PC-9 (cell line): Measurements from ENCODE around the gene ATRNL1. TPM values are rescaled to one million over a fixed set of nuclear protein-coding genes. Genes with fewer than 3 reads are reported as not detected.

Experiments
- BruUV-seq: library from RNA; stranded (reverse); fragments of 400-500 nt; replicated peaks from 2 replicates; lab custom pipeline; 2021; lab: Mats Ljungman, UMichigan
- CTCF ChIA-PET: fragments of 300-600 bp; sonication (Branson Sonifier 250); formaldehyde crosslinking; loops from one replicate; lab custom pipeline; 2022; ENCODE audit warnings: antibody characterized with exemption; lab: Charles Lee
- POLR2A ChIA-PET: fragments of 300-600 bp; sonication (Branson Sonifier 250); formaldehyde crosslinking; loops from one replicate; lab custom pipeline; 2022; ENCODE audit warnings: antibody characterized with exemption; ENCODE audit not compliant: unreplicated experiment; lab: Charles Lee
- DNase-seq, 2 experiments: peaks; one replicate each; pipeline versions ENCODE4 v3.0.0 to v3.0.0-alpha.2; 2015 to 2022; ENCODE audit warnings: mixed read lengths in 1 of 2
- H2AFZ ChIP-seq: fragments of 200-600 bp; sonication (generic); 2 replicates; pipeline ENCODE4 v1.8.1; 2017; ENCODE audit warnings: antibody characterized with exemption
- H3F3A ChIP-seq: fragments of 200-600 bp; sonication (generic); 2 replicates; pipeline ENCODE4 v1.8.1; 2017; ENCODE audit warnings: antibody characterized with exemption, mild to moderate bottlenecking, low read depth; ENCODE audit not compliant: insufficient read depth
- H3K27ac ChIP-seq: fragments of 200-600 bp; sonication (generic); 2 replicates; pipeline ENCODE4 v1.6.1; 2016; ENCODE audit warnings: mixed run types
- H3K27me3 ChIP-seq: fragments of 200-600 bp; sonication (generic); 2 replicates; pipeline ENCODE4 v1.6.1; 2016; ENCODE audit warnings: low read depth, mixed run types; ENCODE audit not compliant: insufficient read depth
- H3K36me3 ChIP-seq: fragments of 200-600 bp; sonication (generic); 2 replicates; pipeline ENCODE4 v1.6.1; 2016; ENCODE audit warnings: low read depth, mixed run types
- H3K4me1 ChIP-seq: fragments of 200-600 bp; sonication (generic); replicated peaks from 2 replicates; pipeline ENCODE4 v1.6.1; 2016; ENCODE audit warnings: mixed run types; ENCODE audit not compliant: insufficient read depth
- H3K4me2 ChIP-seq: fragments of 200-600 bp; sonication (generic); 2 replicates; pipeline ENCODE4 v1.6.1; 2017; ENCODE audit warnings: mixed run types
- H3K4me3 ChIP-seq: fragments of 200-600 bp; sonication (generic); 2 replicates; pipeline ENCODE4 v1.6.1; 2016; ENCODE audit warnings: mixed run types
- H3K79me2 ChIP-seq: fragments of 200-600 bp; sonication (generic); 2 replicates; pipeline ENCODE4 v1.6.1; 2017; ENCODE audit warnings: low read depth, mixed run types
- H3K9me2 ChIP-seq: fragments of 200-600 bp; sonication (generic); 2 replicates; pipeline ENCODE4 v1.8.1; 2017; ENCODE audit warnings: mild to moderate bottlenecking; ENCODE audit not compliant: insufficient read depth
- H3K9me3 ChIP-seq: fragments of 200-600 bp; sonication (generic); 2 replicates; pipeline ENCODE4 v1.8.1; 2016; ENCODE audit warnings: low read depth; ENCODE audit not compliant: insufficient read depth
- H4K20me1 ChIP-seq: fragments of 200-600 bp; sonication (generic); 2 replicates; pipeline ENCODE4 v1.8.1; 2017; ENCODE audit not compliant: insufficient read depth
- CTCF ChIP-seq: fragments of 200-600 bp; sonication (generic); conservative IDR thresholded peaks from 2 replicates; pipeline ENCODE4 v1.6.1; 2017; ENCODE audit warnings: mixed run types, antibody characterized with exemption, mild to moderate bottlenecking, moderate library complexity
- EZH2 ChIP-seq: fragments of 200-600 bp; sonication (generic); IDR thresholded peaks from 2 replicates; pipeline ENCODE4 v1.8.0; 2017; ENCODE audit warnings: antibody characterized with exemption, low read depth
- intact Hi-C: fragments of 100-400 bp; cut with micrococcal nuclease; formaldehyde crosslinking; loops from one replicate; pipeline ENCODE4 v1.10.0; 2022; ENCODE audit not compliant: unreplicated experiment
- total RNA-seq: library from RNA; stranded (reverse); gene quantifications from 2 replicates; pipeline ENCODE4 v1.2.3, GENCODE V29; 2021

Gene ATRNL1
- total RNA-seq, 1 experiment from 2014 or later: not detected

GRCh38 chr10:115902596-115902995, 809.4 kb downstream of the ATRNL1 start:
- no peaks in the 10 kb centered on the region for H3K9me3 ChIP-seq
- H3K27ac ChIP-seq: no peak overlapping the region
- H3K27me3 ChIP-seq: no peaks in the 10 kb centered on the region
- CTCF ChIA-PET: no interaction called here
- no peaks in the 10 kb centered on the region for H3K36me3 ChIP-seq
- POLR2A ChIA-PET: no interaction called here
- BruUV-seq: no TSS peak
- H3K4me2 ChIP-seq: no peak overlapping the region
- H3F3A ChIP-seq: no peaks in the 10 kb centered on the region
- no peak overlapping the region for H3K4me3 ChIP-seq
- TF ChIP-seq EZH2: no peak
- TF ChIP-seq CTCF: no peak
- no peaks in the 10 kb centered on the region for H3K9me2 ChIP-seq
- H3K4me1 ChIP-seq: no peaks in the 10 kb centered on the region
- H3K79me2 ChIP-seq: no peaks in the 10 kb centered on the region
- DNase-seq: no peak
- no peak overlapping the region for H2AFZ ChIP-seq
- intact Hi-C loops: no loop called here
- H4K20me1 ChIP-seq: no peaks in the 10 kb centered on the region

- no peak overlapping the region for H3K4me3 ChIP-seq
- H3K4me1 ChIP-seq: no peaks in the 10 kb centered on the region
- no peak overlapping the region for H3K4me2 ChIP-seq
- H3K79me2 ChIP-seq: no peaks in the 10 kb centered on the region
- no peak for DNase-seq
- no peak overlapping the region for H2AFZ ChIP-seq
- POLR2A ChIA-PET: no interaction called here
- CTCF ChIA-PET: interaction anchor here (0.6 kb wide), 1 partner anchor 28 kb away, joined by 3 read pairs; no protein-coding TSS in a partner anchor
- no peaks in the 10 kb centered on the region for H4K20me1 ChIP-seq
- BruUV-seq: no TSS peak
- no peak for TF ChIP-seq CTCF
- no peak for TF ChIP-seq EZH2
- intact Hi-C loops: no loop called here
- no peaks in the 10 kb centered on the region for H3K9me3 ChIP-seq
- no peaks in the 10 kb centered on the region for H3K9me2 ChIP-seq
- H3F3A ChIP-seq: no peaks in the 10 kb centered on the region
- no peaks in the 10 kb centered on the region for H3K36me3 ChIP-seq
- no peaks in the 10 kb centered on the region for H3K27me3 ChIP-seq
- no peak overlapping the region for H3K27ac ChIP-seq
These were observed 810.0 kb downstream of the ATRNL1 start for GRCh38 chr10:115903207-115903606.

GRCh38 chr10:115903845-115904244, 810.7 kb downstream of the ATRNL1 start:
- no TSS peak for BruUV-seq
- Histone ChIP-seq H3K4me2 (no peak overlapping the region), H3K27me3 (no peaks in the 10 kb centered on the region), H3F3A (no peaks in the 10 kb centered on the region), H3K9me3 (no peaks in the 10 kb centered on the region), H3K79me2 (no peaks in the 10 kb centered on the region), H3K27ac (no peak overlapping the region), H2AFZ (no peak overlapping the region), H4K20me1 (no peaks in the 10 kb centered on the region), H3K4me3 (no peak overlapping the region), H3K4me1 (no peaks in the 10 kb centered on the region), H3K9me2 (no peaks in the 10 kb centered on the region), H3K36me3 (no peaks in the 10 kb centered on the region)
- POLR2A ChIA-PET: no interaction called here
- CTCF ChIA-PET: no interaction called here
- no peak for DNase-seq
- intact Hi-C loops: no loop called here
- TF ChIP-seq EZH2 (no peak), CTCF (no peak)
